K562 (cell line): Measurements from ENCODE around the gene HSF5. TPM values are rescaled to one million over a fixed set of nuclear protein-coding genes. Genes with fewer than 3 reads are reported as not detected.

Experiments used
- CBFA2T3 ChIP-seq: fragments of 450-650 bp; IDR thresholded peaks from 2 replicates; pipeline ENCODE4 v1.6.1; 2017
- PHF20 ChIP-seq: fragments of 450-650 bp; IDR thresholded peaks from 2 replicates; pipeline ENCODE4 v1.6.1; 2018; ENCODE audit not compliant: partially characterized antibody
- SIRT6 ChIP-seq: IDR thresholded peaks from one replicate; pipeline ENCODE4 v1.6.1; 2012; ENCODE audit warnings: low read depth, mild to moderate bottlenecking, control low read depth, inconsistent platforms, low read length, moderate library complexity
- SRF ChIP-seq, 2 experiments: fragments of 250-450, 450-650 bp in 1 of 2; sonication (Bioruptor Pico) in 1 of 2; sonication (generic) in 1 of 2; formaldehyde crosslinking; IDR thresholded peaks; 2 replicates each; pipeline versions ENCODE4 v1.5.0 to v1.5.1; 2020 to 2022; ENCODE audit warnings: mild to moderate bottlenecking in 1 of 2, missing genetic modification reagents in 1 of 2
- ZKSCAN1 ChIP-seq: fragments of 150-350 bp; IDR thresholded peaks from 2 replicates; pipeline ENCODE4 v1.6.1; 2016; ENCODE audit warnings: low read depth, low read length
- ZNF212 ChIP-seq: fragments of 450-650 bp; formaldehyde crosslinking; IDR thresholded peaks from 2 replicates; pipeline ENCODE4 v1.4.0; 2020; ENCODE audit warnings: mild to moderate bottlenecking
- ZNF408 ChIP-seq: fragments of 250-450 bp; sonication (Bioruptor Pico); IDR thresholded peaks from 2 replicates; pipeline ENCODE4 v1.4.0; 2020; ENCODE audit warnings: low read depth, mild to moderate bottlenecking, moderate library complexity
- polyA plus RNA-seq, 8 experiments: library from polyadenylated mRNA; depleted of rRNA in 4 of 8; stranded (reverse) in 5 of 8; unstranded in 3 of 8; fragments of >200 nt; fragmentation: Nextera tagmentation in 2 of 8; fragmentation: Illumina TruSeq in 1 of 8; extraction: Ambion mirVana in 2 of 8; extraction: Trizol in 1 of 8; gene quantifications; 2 replicates each; pipeline versions ENCODE4 v1.2.1 to v1.2.3, GENCODE V29; 2011 to 2014; ENCODE audit warnings: inconsistent platforms in 1 of 8, missing spikeins in 1 of 8
- total RNA-seq, 7 experiments: library from RNA; depleted of rRNA in 6 of 7; stranded (reverse); fragments of >200 nt in 6 of 7; fragmentation: Illumina TruSeq in 2 of 7; extraction: Trizol in 2 of 7; gene quantifications; 2 replicates each; pipeline versions ENCODE4 v1.2.1 to v1.2.3, GENCODE V29; 2011 to 2021; ENCODE audit warnings: low replicate concordance in 1 of 7
- TF ChIP-seq, protein P1 (sequence below): fragments of 200-600 bp; sonication (generic); IDR thresholded peaks from one replicate; pipeline ENCODE4 v1.6.1; 2012; ENCODE audit warnings: mild to moderate bottlenecking, low read depth, low read length, inconsistent platforms
- TF ChIP-seq, protein P2 (sequence below): fragments of 450-650 bp; IDR thresholded peaks from 2 replicates; pipeline ENCODE4 v1.6.1; 2016; ENCODE audit warnings: mild to moderate bottlenecking
- TF ChIP-seq, protein P3 (sequence below): IDR thresholded peaks from 2 replicates; pipeline ENCODE4 v1.6.1; 2016; ENCODE audit warnings: missing genetic modification characterization, missing compliant biosample characterization
- TF ChIP-seq, protein P4 (sequence below): fragments of 450-650 bp; conservative IDR thresholded peaks from 2 replicates; pipeline ENCODE4 v1.6.1; 2016; ENCODE audit warnings: missing genetic modification characterization, low read depth, mild to moderate bottlenecking, control low read depth, missing compliant biosample characterization

Gene HSF5
- total and polyA plus RNA-seq, 9 of the 15 experiments (the other 6 are each of a cell fraction or from before 2014, with no cell fraction given) = 0.04 TPM; not detected in 8

DNA sequence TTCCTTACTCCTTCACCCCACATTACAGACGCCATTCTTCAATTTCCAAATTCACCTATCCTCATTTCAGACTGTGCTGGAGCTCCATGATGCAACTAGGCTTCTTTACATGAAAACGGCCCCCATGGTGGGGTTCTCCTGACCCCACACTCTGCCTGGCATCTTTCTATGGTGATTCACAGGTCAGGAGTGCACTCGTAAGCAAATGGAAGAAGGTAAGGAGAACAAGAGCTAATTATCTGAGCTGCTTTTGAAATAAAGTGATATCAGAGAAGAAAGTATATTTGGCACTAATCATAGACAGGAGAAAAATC lies 108.7 kb downstream of the HSF5 start (continued):
- TF ChIP-seq ZKSCAN1 (no peak), CBFA2T3 (no peak), PHF20 (no peak), ZNF212 (no peak), SIRT6 (no peak), ZNF408 (CRISPR knock-in tag) (no peak), SRF (CRISPR knock-in tag; IDR thresholded peaks at IDR 0.05) (no peak)
- TF ChIP-seq, protein P1, sequence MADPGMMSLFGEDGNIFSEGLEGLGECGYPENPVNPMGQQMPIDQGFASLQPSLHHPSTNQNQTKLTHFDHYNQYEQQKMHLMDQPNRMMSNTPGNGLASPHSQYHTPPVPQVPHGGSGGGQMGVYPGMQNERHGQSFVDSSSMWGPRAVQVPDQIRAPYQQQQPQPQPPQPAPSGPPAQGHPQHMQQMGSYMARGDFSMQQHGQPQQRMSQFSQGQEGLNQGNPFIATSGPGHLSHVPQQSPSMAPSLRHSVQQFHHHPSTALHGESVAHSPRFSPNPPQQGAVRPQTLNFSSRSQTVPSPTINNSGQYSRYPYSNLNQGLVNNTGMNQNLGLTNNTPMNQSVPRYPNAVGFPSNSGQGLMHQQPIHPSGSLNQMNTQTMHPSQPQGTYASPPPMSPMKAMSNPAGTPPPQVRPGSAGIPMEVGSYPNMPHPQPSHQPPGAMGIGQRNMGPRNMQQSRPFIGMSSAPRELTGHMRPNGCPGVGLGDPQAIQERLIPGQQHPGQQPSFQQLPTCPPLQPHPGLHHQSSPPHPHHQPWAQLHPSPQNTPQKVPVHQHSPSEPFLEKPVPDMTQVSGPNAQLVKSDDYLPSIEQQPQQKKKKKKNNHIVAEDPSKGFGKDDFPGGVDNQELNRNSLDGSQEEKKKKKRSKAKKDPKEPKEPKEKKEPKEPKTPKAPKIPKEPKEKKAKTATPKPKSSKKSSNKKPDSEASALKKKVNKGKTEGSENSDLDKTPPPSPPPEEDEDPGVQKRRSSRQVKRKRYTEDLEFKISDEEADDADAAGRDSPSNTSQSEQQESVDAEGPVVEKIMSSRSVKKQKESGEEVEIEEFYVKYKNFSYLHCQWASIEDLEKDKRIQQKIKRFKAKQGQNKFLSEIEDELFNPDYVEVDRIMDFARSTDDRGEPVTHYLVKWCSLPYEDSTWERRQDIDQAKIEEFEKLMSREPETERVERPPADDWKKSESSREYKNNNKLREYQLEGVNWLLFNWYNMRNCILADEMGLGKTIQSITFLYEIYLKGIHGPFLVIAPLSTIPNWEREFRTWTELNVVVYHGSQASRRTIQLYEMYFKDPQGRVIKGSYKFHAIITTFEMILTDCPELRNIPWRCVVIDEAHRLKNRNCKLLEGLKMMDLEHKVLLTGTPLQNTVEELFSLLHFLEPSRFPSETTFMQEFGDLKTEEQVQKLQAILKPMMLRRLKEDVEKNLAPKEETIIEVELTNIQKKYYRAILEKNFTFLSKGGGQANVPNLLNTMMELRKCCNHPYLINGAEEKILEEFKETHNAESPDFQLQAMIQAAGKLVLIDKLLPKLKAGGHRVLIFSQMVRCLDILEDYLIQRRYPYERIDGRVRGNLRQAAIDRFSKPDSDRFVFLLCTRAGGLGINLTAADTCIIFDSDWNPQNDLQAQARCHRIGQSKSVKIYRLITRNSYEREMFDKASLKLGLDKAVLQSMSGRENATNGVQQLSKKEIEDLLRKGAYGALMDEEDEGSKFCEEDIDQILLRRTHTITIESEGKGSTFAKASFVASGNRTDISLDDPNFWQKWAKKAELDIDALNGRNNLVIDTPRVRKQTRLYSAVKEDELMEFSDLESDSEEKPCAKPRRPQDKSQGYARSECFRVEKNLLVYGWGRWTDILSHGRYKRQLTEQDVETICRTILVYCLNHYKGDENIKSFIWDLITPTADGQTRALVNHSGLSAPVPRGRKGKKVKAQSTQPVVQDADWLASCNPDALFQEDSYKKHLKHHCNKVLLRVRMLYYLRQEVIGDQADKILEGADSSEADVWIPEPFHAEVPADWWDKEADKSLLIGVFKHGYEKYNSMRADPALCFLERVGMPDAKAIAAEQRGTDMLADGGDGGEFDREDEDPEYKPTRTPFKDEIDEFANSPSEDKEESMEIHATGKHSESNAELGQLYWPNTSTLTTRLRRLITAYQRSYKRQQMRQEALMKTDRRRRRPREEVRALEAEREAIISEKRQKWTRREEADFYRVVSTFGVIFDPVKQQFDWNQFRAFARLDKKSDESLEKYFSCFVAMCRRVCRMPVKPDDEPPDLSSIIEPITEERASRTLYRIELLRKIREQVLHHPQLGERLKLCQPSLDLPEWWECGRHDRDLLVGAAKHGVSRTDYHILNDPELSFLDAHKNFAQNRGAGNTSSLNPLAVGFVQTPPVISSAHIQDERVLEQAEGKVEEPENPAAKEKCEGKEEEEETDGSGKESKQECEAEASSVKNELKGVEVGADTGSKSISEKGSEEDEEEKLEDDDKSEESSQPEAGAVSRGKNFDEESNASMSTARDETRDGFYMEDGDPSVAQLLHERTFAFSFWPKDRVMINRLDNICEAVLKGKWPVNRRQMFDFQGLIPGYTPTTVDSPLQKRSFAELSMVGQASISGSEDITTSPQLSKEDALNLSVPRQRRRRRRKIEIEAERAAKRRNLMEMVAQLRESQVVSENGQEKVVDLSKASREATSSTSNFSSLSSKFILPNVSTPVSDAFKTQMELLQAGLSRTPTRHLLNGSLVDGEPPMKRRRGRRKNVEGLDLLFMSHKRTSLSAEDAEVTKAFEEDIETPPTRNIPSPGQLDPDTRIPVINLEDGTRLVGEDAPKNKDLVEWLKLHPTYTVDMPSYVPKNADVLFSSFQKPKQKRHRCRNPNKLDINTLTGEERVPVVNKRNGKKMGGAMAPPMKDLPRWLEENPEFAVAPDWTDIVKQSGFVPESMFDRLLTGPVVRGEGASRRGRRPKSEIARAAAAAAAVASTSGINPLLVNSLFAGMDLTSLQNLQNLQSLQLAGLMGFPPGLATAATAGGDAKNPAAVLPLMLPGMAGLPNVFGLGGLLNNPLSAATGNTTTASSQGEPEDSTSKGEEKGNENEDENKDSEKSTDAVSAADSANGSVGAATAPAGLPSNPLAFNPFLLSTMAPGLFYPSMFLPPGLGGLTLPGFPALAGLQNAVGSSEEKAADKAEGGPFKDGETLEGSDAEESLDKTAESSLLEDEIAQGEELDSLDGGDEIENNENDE = no peak
- TF ChIP-seq, protein P2, sequence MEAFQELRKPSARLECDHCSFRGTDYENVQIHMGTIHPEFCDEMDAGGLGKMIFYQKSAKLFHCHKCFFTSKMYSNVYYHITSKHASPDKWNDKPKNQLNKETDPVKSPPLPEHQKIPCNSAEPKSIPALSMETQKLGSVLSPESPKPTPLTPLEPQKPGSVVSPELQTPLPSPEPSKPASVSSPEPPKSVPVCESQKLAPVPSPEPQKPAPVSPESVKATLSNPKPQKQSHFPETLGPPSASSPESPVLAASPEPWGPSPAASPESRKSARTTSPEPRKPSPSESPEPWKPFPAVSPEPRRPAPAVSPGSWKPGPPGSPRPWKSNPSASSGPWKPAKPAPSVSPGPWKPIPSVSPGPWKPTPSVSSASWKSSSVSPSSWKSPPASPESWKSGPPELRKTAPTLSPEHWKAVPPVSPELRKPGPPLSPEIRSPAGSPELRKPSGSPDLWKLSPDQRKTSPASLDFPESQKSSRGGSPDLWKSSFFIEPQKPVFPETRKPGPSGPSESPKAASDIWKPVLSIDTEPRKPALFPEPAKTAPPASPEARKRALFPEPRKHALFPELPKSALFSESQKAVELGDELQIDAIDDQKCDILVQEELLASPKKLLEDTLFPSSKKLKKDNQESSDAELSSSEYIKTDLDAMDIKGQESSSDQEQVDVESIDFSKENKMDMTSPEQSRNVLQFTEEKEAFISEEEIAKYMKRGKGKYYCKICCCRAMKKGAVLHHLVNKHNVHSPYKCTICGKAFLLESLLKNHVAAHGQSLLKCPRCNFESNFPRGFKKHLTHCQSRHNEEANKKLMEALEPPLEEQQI = no peak
- TF ChIP-seq, protein P3, sequence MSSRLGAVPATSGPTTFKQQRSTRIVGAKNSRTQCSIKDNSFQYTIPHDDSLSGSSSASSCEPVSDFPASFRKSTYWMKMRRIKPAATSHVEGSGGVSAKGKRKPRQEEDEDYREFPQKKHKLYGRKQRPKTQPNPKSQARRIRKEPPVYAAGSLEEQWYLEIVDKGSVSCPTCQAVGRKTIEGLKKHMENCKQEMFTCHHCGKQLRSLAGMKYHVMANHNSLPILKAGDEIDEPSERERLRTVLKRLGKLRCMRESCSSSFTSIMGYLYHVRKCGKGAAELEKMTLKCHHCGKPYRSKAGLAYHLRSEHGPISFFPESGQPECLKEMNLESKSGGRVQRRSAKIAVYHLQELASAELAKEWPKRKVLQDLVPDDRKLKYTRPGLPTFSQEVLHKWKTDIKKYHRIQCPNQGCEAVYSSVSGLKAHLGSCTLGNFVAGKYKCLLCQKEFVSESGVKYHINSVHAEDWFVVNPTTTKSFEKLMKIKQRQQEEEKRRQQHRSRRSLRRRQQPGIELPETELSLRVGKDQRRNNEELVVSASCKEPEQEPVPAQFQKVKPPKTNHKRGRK (tag) = no peak
- TF ChIP-seq, protein P4, sequence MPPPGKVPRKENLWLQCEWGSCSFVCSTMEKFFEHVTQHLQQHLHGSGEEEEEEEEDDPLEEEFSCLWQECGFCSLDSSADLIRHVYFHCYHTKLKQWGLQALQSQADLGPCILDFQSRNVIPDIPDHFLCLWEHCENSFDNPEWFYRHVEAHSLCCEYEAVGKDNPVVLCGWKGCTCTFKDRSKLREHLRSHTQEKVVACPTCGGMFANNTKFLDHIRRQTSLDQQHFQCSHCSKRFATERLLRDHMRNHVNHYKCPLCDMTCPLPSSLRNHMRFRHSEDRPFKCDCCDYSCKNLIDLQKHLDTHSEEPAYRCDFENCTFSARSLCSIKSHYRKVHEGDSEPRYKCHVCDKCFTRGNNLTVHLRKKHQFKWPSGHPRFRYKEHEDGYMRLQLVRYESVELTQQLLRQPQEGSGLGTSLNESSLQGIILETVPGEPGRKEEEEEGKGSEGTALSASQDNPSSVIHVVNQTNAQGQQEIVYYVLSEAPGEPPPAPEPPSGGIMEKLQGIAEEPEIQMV (tag) = 0 out of 2 replicates have a peak, but pooled peaks have one; percentile 23
